HG03139 (cell line): Measurements from ENCODE around the gene CCDC66.

ENCODE experiments used
- ATAC-seq: cut with Tn5 transposase; IDR thresholded peaks from one replicate; pipeline ENCODE4 v1.9.1; 2021; ENCODE audit not compliant: unreplicated experiment

CCDC66 gene

GRCh38 chr3:56621681-56622080, 64.7 kb downstream of the CCDC66 start:
- no peak for ATAC-seq

- no peak for ATAC-seq
Observed at GRCh38 chr3:56622381-56622780, 65.4 kb downstream of the CCDC66 start.

GRCh38 chr3:56624725-56625124, 67.8 kb downstream of the CCDC66 start:
- ATAC-seq = no peak

- ATAC-seq = peak; percentile 81
Observed at GRCh38 chr3:56629047-56629446, 72.1 kb downstream of the CCDC66 start.

GRCh38 chr3:56629451-56629850, 72.5 kb downstream of the CCDC66 start:
- peak; percentile 24 for ATAC-seq

GRCh38 chr3:56630966-56631365, 74.0 kb downstream of the CCDC66 start:
- no peak for ATAC-seq

- ATAC-seq = no peak
Observed at GRCh38 chr3:56633181-56633580, 76.2 kb downstream of the CCDC66 start.

GRCh38 chr3:56633602-56634535, 76.9 kb downstream of the CCDC66 start:
- no peak for ATAC-seq

- no peak for ATAC-seq
Observed at GRCh38 chr3:56645407-56645806, 88.4 kb downstream of the CCDC66 start.

- ATAC-seq = no peak
Observed at GRCh38 chr3:56654460-56654859, 97.5 kb downstream of the CCDC66 start.

- ATAC-seq = no peak
Observed at GRCh38 chr3:56655709-56656108, 98.7 kb downstream of the CCDC66 start.

- no peak for ATAC-seq
Observed at GRCh38 chr3:56664823-56665222, 107.8 kb downstream of the CCDC66 start.

GRCh38 chr3:56667973-56668579, 111.1 kb downstream of the CCDC66 start:
- ATAC-seq = no peak
